Measurements from ENCODE around the gene CUX1.

The CUX1 gene

DNA sequence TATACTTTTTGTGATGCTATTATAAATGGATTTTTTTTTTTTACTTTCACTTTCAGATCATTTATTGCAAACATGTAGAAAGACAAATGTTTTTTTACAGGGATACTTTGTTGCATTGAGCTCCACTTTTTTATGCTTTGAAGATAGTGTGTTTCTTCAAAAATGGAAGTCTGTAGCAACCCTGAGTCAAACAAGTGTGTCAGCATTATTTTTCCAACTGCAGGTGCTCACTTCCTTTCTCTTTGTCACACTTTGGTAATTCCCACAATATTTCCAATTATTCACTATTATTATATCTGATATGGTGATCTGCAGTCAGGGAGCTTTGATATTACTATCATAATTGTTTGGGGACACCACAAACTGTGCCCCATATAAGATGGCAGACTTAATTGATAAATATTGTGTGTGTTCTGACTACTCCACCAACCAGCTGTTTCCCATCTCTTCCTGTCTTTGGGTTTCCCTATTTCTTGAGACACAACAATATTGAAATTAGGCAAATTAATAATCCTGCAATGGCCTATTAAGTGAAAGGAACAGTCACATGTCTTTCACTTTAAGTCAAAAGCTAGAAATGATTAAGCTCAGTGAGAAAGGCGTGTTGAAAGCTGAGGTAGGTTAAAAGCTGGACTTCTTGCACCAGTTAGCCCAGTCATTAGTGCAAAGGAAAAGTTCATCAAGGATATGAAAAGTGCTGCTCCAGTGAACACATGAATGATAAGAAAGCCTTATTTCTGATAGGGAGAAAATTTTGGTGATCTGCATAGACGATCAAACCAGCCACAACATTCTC, 238.0 kb downstream of the CUX1 start:
- Histone ChIP-seq H3K27ac (ENCODE audit: low read length) (no peak overlapping the region), H3K9me3 (ENCODE audit: control insufficient read depth in 1 of 2, low read length in 2 of 2) (peaks cover 3 to 5% of the 10 kb centered on the region in 2 donors), H3K4me1 (ENCODE audit: control insufficient read depth in 1 of 2, insufficient read depth in 2 of 2, low read length in 2 of 2) (no peaks in the 10 kb centered on the region), H3K4me3 (ENCODE audit: low read depth in 1 of 2, low read length in 2 of 2) (no peak overlapping the region), H3K27me3 (ENCODE audit: low read depth, low read length) (no peaks in the 10 kb centered on the region), H3K36me3 (ENCODE audit: control insufficient read depth in 1 of 2, insufficient read depth in 2 of 2, low read length in 2 of 2) (no peaks in the 10 kb centered on the region)

DNA sequence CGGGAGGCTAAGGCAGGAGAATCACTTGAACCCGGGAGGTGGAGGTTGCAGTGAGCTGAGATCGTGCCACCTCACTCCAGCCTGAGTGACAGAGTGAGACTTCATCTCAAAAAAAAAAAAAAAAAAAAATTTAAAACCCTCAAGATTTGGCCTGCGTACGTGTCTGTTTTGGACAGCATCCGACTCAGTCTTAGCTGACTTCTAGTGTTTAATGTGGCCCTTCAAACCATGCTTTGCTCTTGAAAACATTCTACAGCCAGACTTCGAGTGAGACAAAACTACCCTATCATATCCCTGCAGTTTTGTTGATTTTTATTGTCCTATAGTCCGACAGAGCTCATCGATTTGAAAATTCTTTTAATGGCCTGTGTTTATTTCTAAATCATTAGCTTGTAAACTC, 242.1 kb downstream of the CUX1 start:
- no peaks in the 10 kb centered on the region for H3K36me3 ChIP-seq (ENCODE audit: control insufficient read depth in 1 of 2, insufficient read depth in 2 of 2, low read length in 2 of 2)
- peaks cover 0 to 4% of the 10 kb centered on the region in 2 donors for H3K4me1 ChIP-seq (ENCODE audit: control insufficient read depth in 1 of 2, insufficient read depth in 2 of 2, low read length in 2 of 2)
- no peak overlapping the region for H3K27ac ChIP-seq (ENCODE audit: low read length)
- peaks cover 0 to 1% of the 10 kb centered on the region in 2 donors for H3K9me3 ChIP-seq (ENCODE audit: control insufficient read depth in 1 of 2, low read length in 2 of 2)
- no peak overlapping the region for H3K4me3 ChIP-seq (ENCODE audit: low read depth in 1 of 2, low read length in 2 of 2)
- H3K27me3 ChIP-seq (ENCODE audit: low read depth, low read length): no peaks in the 10 kb centered on the region

DNA sequence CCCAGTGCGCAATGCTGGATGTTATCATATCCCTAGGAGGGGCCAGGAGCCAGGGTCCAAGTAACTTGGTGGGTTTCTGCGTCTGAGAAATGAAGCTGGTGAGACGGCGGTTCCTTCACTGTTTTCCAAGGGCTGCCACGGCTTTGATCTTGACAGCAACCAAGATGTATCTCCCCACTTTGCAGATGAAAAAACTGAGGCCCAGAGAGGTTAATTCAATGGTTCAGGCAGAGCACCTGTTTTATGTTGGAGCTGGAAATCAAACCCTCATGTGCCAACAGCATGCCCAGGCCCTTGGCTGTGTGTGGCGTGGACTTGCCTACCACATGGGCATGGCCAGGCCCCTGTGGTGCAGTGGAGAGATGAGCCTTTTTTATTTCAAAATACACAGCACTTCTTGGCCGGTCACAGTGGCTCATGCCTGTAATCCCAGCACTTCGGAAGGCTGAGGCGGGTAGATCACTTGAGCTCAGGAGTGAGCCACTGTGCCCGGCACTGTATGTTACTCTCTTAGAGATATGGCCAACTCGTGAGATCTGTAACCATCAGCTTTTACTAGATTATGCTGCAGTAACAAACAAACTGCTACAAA, 244.0 kb downstream of the CUX1 start:
- Histone ChIP-seq H3K27me3 (ENCODE audit: low read depth, low read length) (no peaks in the 10 kb centered on the region), H3K27ac (ENCODE audit: low read length) (no peak overlapping the region), H3K36me3 (ENCODE audit: control insufficient read depth in 1 of 2, insufficient read depth in 2 of 2, low read length in 2 of 2) (no peaks in the 10 kb centered on the region), H3K9me3 (ENCODE audit: control insufficient read depth in 1 of 2, low read length in 2 of 2) (no peaks in the 10 kb centered on the region), H3K4me1 (ENCODE audit: control insufficient read depth in 1 of 2, insufficient read depth in 2 of 2, low read length in 2 of 2) (peaks cover 0 to 9% of the 10 kb centered on the region in 2 donors), H3K4me3 (ENCODE audit: low read depth in 1 of 2, low read length in 2 of 2) (no peak overlapping the region)

DNA sequence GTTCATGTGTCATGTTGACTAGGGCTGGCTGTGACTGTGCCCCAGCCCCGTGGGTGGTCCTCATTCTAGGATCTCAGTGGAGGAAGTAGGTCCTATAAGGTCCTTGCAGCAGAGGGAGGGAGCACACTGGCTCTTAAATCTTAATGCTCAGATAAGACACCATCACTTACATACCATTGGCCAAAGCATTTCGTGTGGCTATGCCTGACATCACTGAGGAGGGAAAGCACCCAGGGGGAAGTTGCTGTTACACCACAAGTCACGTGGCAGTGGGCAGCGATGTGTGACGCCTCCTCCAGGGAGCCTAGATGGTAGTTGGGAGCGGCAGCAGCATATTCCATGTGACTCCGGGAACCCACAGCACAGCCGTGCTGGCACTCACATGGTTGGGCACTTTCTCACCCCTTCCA, 244.6 kb downstream of the CUX1 start:
- Histone ChIP-seq H3K36me3 (ENCODE audit: control insufficient read depth in 1 of 2, insufficient read depth in 2 of 2, low read length in 2 of 2) (no peaks in the 10 kb centered on the region), H3K27ac (ENCODE audit: low read length) (no peak overlapping the region), H3K4me1 (ENCODE audit: control insufficient read depth in 1 of 2, insufficient read depth in 2 of 2, low read length in 2 of 2) (peaks cover 0 to 9% of the 10 kb centered on the region in 2 donors), H3K27me3 (ENCODE audit: low read depth, low read length) (no peaks in the 10 kb centered on the region), H3K9me3 (ENCODE audit: control insufficient read depth in 1 of 2, low read length in 2 of 2) (no peaks in the 10 kb centered on the region), H3K4me3 (ENCODE audit: low read depth in 1 of 2, low read length in 2 of 2) (no peak overlapping the region)

DNA sequence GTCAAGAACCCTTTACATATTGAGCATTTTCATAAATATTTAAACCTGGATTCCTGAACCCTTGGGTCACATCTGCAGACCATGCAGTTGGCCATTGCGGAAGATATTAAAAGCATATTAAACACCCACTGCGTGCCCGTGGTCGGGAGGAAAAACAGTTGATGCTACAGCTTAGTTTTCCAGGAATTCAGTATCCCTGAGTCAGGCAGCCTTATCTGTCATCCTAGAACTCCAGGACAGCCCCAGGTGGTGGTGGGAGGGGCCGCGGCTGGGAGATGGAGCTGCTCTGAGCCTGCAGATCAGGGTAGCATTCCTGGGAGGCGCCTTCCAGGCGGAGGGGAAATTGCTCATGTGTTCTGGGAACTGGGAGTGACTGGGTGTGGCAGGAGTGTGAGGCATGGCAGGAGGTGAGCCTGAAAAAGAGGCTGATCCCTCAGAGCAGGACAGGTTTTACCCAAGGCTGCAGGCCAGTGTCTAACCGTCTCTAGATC, 246.3 kb downstream of the CUX1 start:
- no peak overlapping the region for H3K4me3 ChIP-seq (ENCODE audit: low read depth in 1 of 2, low read length in 2 of 2)
- no peak overlapping the region for H3K27ac ChIP-seq (ENCODE audit: low read length)

DNA sequence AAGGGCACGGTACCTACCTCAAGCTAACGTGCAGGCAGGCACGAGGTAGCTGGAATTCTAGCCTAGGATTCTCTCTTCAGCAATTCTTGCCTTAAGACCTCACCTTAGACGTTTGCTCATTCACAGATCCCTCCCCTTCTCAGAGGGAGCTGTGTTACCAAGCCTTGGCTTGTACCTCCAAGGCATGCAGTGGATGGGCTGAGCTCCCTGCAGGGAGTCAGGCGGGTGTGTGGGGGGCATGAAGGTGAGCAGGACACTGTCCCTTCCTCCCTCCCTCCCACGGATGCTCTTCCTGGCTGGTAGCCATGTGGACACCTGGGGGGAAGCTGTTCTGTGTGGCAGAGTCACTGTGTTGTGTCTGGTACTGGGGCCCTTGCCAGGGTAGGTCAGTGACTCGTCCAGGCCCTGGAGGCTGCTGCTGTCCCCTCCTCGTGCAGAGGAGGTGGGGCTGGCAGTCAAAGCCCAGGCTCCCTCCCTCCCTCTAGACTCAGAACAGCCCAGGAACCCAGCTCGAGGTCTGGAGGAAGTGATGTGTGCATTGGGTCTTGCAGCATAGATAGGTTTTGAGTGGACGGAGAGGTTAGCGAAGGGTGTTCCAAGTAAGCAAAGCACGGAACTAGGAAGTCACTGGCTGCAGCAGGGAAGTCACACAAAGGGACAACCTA, 247.1 kb downstream of the CUX1 start:
- no peaks in the 10 kb centered on the region for H3K36me3 ChIP-seq (ENCODE audit: control insufficient read depth in 1 of 2, insufficient read depth in 2 of 2, low read length in 2 of 2)
- no peak overlapping the region for H3K4me3 ChIP-seq (ENCODE audit: low read depth in 1 of 2, low read length in 2 of 2)
- H3K27ac ChIP-seq (ENCODE audit: low read length): no peak overlapping the region
- H3K27me3 ChIP-seq (ENCODE audit: low read depth, low read length): no peaks in the 10 kb centered on the region
- no peaks in the 10 kb centered on the region for H3K9me3 ChIP-seq (ENCODE audit: control insufficient read depth in 1 of 2, low read length in 2 of 2)
- H3K4me1 ChIP-seq (ENCODE audit: control insufficient read depth in 1 of 2, insufficient read depth in 2 of 2, low read length in 2 of 2): peaks cover 0 to 9% of the 10 kb centered on the region in 2 donors

More for the DNA sequence above, 246.3 kb downstream of the CUX1 start:
- Histone ChIP-seq H3K27me3 (ENCODE audit: low read depth, low read length) (no peaks in the 10 kb centered on the region), H3K4me1 (ENCODE audit: control insufficient read depth in 1 of 2, insufficient read depth in 2 of 2, low read length in 2 of 2) (peaks cover 0 to 9% of the 10 kb centered on the region in 2 donors), H3K36me3 (ENCODE audit: control insufficient read depth in 1 of 2, insufficient read depth in 2 of 2, low read length in 2 of 2) (no peaks in the 10 kb centered on the region), H3K9me3 (ENCODE audit: control insufficient read depth in 1 of 2, low read length in 2 of 2) (no peaks in the 10 kb centered on the region)

DNA sequence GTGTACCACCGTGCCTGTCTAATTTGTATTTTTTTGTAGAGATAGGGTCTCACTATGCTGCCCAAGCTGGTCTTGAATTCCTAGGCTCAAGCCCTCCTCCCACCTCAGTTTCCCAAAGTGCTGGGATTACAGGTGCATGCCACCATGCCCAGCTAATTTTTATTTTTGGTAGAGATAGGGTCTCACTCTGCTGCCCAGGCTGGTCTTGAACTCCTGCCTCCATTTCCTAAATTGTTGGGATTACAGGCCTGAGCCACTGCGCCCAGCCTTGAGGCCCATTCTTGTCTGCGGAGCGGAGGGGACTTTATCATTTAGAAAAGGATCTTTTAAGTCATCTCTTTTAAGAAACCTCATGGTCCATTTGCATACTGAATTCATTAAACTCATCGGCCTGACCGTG, 247.8 kb downstream of the CUX1 start:
- Histone ChIP-seq H3K4me1 (ENCODE audit: control insufficient read depth in 1 of 2, insufficient read depth in 2 of 2, low read length in 2 of 2) (peaks cover 0 to 9% of the 10 kb centered on the region in 2 donors), H3K9me3 (ENCODE audit: control insufficient read depth in 1 of 2, low read length in 2 of 2) (no peaks in the 10 kb centered on the region), H3K36me3 (ENCODE audit: control insufficient read depth in 1 of 2, insufficient read depth in 2 of 2, low read length in 2 of 2) (peaks cover 0 to under 1% of the 10 kb centered on the region in 2 donors), H3K27me3 (ENCODE audit: low read depth, low read length) (no peaks in the 10 kb centered on the region), H3K4me3 (ENCODE audit: low read depth in 1 of 2, low read length in 2 of 2) (no peak overlapping the region), H3K27ac (ENCODE audit: low read length) (no peak overlapping the region)

DNA sequence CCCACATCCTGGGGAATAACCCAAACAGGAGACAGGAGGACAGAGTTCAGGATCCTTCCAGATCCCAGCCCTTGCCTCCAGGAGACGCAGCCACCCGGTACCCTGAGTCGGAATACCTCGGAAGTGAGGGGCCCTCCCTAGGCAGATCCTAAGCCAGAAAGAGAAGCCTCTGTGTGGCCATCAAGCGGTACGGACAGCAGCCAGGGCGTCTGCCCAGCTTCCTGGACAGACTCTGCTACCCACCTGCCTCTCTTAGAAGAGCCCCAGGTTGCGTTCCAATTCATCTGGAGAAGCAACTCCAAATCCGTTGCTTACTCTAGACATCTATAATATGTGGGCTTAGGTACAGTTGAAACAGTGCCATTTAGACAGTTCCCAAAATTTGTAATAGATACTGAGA, 249.1 kb downstream of the CUX1 start:
- Histone ChIP-seq H3K36me3 (ENCODE audit: control insufficient read depth in 1 of 2, insufficient read depth in 2 of 2, low read length in 2 of 2) (peaks cover 3 to 11% of the 10 kb centered on the region in 2 donors), H3K4me1 (ENCODE audit: control insufficient read depth in 1 of 2, insufficient read depth in 2 of 2, low read length in 2 of 2) (peaks cover 0 to 9% of the 10 kb centered on the region in 2 donors), H3K4me3 (ENCODE audit: low read depth in 1 of 2, low read length in 2 of 2) (no peak overlapping the region), H3K27me3 (ENCODE audit: low read depth, low read length) (no peaks in the 10 kb centered on the region), H3K9me3 (ENCODE audit: control insufficient read depth in 1 of 2, low read length in 2 of 2) (no peaks in the 10 kb centered on the region), H3K27ac (ENCODE audit: low read length) (no peak overlapping the region)

DNA sequence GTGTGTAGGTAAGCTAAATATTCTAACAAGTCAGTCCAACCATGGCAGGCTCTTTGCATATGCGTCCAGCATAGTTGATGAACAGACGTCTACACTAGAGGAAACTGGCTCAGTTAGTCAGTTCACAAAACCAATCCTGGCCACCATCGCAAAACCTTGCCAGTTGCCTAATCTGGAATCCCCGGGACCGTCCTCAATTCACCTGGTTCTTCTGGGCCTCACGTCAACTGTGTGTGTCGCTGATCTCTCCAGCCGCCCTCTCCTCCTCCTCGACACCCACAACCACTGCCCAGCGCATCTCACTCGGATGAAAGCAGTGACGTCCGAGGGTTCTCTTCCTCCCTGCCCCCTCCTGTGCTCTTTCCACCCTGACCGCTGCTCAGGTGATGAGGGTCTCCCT, 251.4 kb downstream of the CUX1 start:
- Histone ChIP-seq H3K27me3 (ENCODE audit: low read depth, low read length) (no peaks in the 10 kb centered on the region), H3K4me1 (ENCODE audit: control insufficient read depth in 1 of 2, insufficient read depth in 2 of 2, low read length in 2 of 2) (peaks cover 0 to 9% of the 10 kb centered on the region in 2 donors), H3K27ac (ENCODE audit: low read length) (no peak overlapping the region), H3K4me3 (ENCODE audit: low read depth in 1 of 2, low read length in 2 of 2) (no peak overlapping the region), H3K9me3 (ENCODE audit: control insufficient read depth in 1 of 2, low read length in 2 of 2) (peaks cover 0 to 3% of the 10 kb centered on the region in 2 donors), H3K36me3 (ENCODE audit: control insufficient read depth in 1 of 2, insufficient read depth in 2 of 2, low read length in 2 of 2) (peaks cover 7 to 20% of the 10 kb centered on the region in 2 donors)

DNA sequence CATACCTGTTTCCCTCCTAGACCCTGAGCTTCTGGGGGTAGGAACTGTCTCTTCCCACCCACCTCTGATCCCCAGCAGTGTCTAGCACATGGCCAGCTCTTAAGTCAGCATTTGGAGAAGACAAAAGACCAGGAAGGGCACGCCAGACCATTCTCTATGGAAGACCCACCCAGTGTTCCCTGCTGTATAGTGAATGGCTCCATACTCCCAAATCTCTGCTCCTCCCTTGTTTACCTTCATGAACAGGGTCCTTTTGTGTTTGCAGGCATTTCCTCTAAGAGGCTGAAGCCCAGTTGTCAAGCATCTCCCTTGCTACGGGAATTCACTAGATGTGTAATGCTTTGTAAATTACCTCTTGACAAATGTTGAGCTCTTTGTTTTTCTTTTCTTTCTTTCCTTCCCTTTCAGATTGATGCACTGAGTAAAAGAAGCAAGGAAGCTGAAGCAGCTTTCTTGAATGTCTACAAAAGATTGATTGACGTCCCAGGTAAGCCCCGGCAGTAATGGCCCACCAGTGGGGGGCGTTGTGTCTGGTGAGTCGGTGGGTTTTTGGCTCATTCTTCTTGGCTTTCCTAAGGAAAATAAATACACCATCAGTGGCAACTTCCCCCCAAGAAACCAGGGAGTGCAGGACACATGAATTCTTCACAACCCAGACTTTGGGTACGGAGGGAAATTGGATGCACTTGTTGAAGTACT, 252.7 kb downstream of the CUX1 start:
- H3K9me3 ChIP-seq (ENCODE audit: control insufficient read depth in 1 of 2, low read length in 2 of 2): peaks cover 0 to 3% of the 10 kb centered on the region in 2 donors

DNA sequence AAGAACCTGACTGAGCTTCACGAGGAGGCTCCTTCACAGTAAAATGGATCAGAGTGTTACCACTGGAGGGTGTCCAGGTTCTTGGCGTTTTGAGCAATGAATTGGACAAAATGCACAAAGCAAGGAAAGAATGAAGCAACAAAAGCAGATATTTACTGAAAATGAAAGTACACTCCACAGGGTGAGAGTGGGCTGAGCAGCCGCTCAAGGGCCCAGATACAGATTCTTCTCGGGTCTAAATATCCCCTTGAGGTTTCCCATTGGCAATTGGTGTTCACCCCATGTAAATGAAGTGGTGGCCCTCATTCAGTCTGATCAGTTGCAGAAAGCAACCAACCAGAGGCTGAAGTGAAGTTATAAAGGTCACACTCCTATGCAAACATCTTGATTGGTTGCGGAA, 254.6 kb downstream of the CUX1 start:
- Histone ChIP-seq H3K27me3 (ENCODE audit: low read depth, low read length) (no peaks in the 10 kb centered on the region), H3K4me3 (ENCODE audit: low read depth in 1 of 2, low read length in 2 of 2) (no peak overlapping the region), H3K9me3 (ENCODE audit: control insufficient read depth in 1 of 2, low read length in 2 of 2) (peaks cover 0 to 3% of the 10 kb centered on the region in 2 donors), H3K4me1 (ENCODE audit: control insufficient read depth in 1 of 2, insufficient read depth in 2 of 2, low read length in 2 of 2) (no peaks in the 10 kb centered on the region), H3K36me3 (ENCODE audit: control insufficient read depth in 1 of 2, insufficient read depth in 2 of 2, low read length in 2 of 2) (peaks cover 7 to 20% of the 10 kb centered on the region in 2 donors), H3K27ac (ENCODE audit: low read length) (no peak overlapping the region)

More for the DNA sequence above, 252.7 kb downstream of the CUX1 start:
- H3K27ac ChIP-seq (ENCODE audit: low read length): no peak overlapping the region
- peaks cover 7 to 20% of the 10 kb centered on the region in 2 donors for H3K36me3 ChIP-seq (ENCODE audit: control insufficient read depth in 1 of 2, insufficient read depth in 2 of 2, low read length in 2 of 2)
- H3K4me3 ChIP-seq (ENCODE audit: low read depth in 1 of 2, low read length in 2 of 2): no peak overlapping the region
- no peaks in the 10 kb centered on the region for H3K27me3 ChIP-seq (ENCODE audit: low read depth, low read length)
- no peaks in the 10 kb centered on the region for H3K4me1 ChIP-seq (ENCODE audit: control insufficient read depth in 1 of 2, insufficient read depth in 2 of 2, low read length in 2 of 2)

All from muscle layer of duodenum (tissue), 2 donors.